Subcutaneous adipose tissue (tissue), 4 donors: ENCODE results near the gene NPIPA5. TPM values are rescaled to one million over a fixed set of nuclear protein-coding genes. Genes with fewer than 3 reads are reported as not detected.
"Not testable (repeated sequence)": the region's sequence is repeated elsewhere in the genome, so short reads cannot be mapped to it uniquely, and the experiment has no call there.

ENCODE experiments used
- total RNA-seq, 4 donors: library from RNA; depleted of rRNA; stranded (reverse); fragments of >200 nt; gene quantifications; one replicate each; pipeline ENCODE4 v1.1.0, GENCODE V29; 2016
- TF ChIP-seq, protein P1 (sequence below): fragments of 450-650 bp; IDR thresholded peaks from one replicate; pipeline ENCODE4 v1.5.1; 2016; ENCODE audit warnings: low read depth, mild to moderate bottlenecking, control low read depth, antibody characterized with exemption, moderate library complexity

The NPIPA5 gene
- total RNA-seq, 4 donors from 2014 or later: 1.0 to 21.6 (median 17.1) TPM

DNA sequence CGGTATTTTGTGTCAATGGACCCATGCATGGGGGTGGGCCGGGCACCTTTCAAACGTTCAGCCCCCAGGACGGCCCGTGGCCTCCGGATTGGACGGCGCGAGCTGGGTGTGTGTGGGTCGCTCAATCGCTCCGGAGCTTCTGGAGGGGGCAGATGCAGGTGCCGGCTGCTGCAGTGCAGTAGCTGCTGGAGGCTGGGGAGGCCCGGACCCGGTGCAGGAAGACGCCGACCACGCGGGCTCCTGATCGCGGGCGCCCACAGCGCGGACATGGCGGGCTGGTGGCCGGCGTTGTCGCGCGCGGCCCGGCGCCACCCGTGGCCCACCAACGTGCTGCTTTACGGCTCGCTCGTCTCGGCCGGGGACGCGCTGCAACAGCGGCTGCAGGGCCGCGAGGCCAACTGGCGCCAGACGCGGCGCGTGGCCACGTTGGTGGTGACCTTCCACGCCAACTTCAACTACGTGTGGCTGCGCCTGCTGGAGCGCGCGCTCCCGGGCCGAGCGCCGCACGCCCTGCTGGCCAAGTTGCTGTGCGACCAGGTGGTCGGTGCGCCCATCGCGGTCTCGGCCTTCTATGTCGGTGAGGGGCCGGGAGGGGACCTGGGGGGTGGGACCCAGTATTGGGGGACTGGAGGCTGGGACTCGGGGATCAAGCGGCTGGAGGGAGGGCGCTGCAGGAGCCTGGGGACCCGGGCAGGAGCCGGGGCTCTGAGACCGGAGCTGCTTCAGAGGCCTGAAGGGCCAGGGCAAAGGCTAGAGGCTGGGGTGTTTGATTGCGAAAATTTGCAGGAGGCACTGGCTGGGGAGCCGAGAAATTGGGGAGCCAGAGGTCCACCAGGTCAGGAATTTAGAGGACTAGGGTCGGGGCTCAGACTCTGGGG lies 17.8 kb upstream of the NPIPA5 start, which contains the start of gene MPV17L:
TSS of gene MPV17L (plus strand) at position 124 of the 878 bp plus-strand sequence. CDS start at position 268, 144 bp downstream.
- TF ChIP-seq, protein P1, sequence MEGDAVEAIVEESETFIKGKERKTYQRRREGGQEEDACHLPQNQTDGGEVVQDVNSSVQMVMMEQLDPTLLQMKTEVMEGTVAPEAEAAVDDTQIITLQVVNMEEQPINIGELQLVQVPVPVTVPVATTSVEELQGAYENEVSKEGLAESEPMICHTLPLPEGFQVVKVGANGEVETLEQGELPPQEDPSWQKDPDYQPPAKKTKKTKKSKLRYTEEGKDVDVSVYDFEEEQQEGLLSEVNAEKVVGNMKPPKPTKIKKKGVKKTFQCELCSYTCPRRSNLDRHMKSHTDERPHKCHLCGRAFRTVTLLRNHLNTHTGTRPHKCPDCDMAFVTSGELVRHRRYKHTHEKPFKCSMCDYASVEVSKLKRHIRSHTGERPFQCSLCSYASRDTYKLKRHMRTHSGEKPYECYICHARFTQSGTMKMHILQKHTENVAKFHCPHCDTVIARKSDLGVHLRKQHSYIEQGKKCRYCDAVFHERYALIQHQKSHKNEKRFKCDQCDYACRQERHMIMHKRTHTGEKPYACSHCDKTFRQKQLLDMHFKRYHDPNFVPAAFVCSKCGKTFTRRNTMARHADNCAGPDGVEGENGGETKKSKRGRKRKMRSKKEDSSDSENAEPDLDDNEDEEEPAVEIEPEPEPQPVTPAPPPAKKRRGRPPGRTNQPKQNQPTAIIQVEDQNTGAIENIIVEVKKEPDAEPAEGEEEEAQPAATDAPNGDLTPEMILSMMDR: not testable (repeated sequence)

Other genes with a start within 250 kb of the NPIPA5 start
- gene MPV17L, start 17.5 kb upstream of the NPIPA5 start, total RNA-seq: 10 to 100 TPM in 3 of 4 donors, 1 to 10 TPM in 1; 6.2 to 20.0 (median 18.3) TPM
- 10 to 100 TPM; 21.8 to 72.2 (median 34.9) TPM for gene BMERB1, start 56.3 kb upstream of the NPIPA5 start, total RNA-seq